ENCODE measurements around the gene MARCO. TPM values are rescaled to one million over a fixed set of nuclear protein-coding genes. Genes with fewer than 3 reads are reported as not detected.

Gene MARCO
- total and polyA plus RNA-seq, 4 donors: 20.3 to 833 (median 163) TPM

- H3K27ac ChIP-seq (ENCODE audit: low read depth in 1 of 2, low read length in 1 of 2): no peak overlapping the region
- no peaks in the 10 kb centered on the region for H3K27me3 ChIP-seq (ENCODE audit: control insufficient read depth in 3 of 3, insufficient read depth in 3 of 3, low read length in 2 of 3)
- no peak overlapping the region for H3K9ac ChIP-seq (ENCODE audit: insufficient read depth in 1 of 2, low read length in 2 of 2)
- H3K36me3 ChIP-seq (ENCODE audit: control insufficient read depth in 4 of 4, insufficient read depth in 4 of 4, low read length in 4 of 4): no peaks in the 10 kb centered on the region
- TF ChIP-seq CTCF (IDR thresholded peaks at IDR 0.05; ENCODE audit: control extremely low read depth, extremely low read depth): no peak
- DNase-seq (no peak), ATAC-seq (ENCODE audit: insufficient read depth, low FRiP score) (no peak)
- no peak overlapping the region for H3K4me3 ChIP-seq
- H3K9me3 ChIP-seq (ENCODE audit: control insufficient read depth in 4 of 4, insufficient read depth in 3 of 4, low read length in 3 of 4): no peaks in the 10 kb centered on the region
- H3K4me1 ChIP-seq (ENCODE audit: control insufficient read depth in 5 of 5, insufficient read depth in 5 of 5, low read length in 5 of 5): no peaks in the 10 kb centered on the region
- WGBS, 2 donors: 94 to 99% methylated on average over 5 of the region's 5 CpGs
These were observed 46.7 kb downstream of the MARCO start for GRCh38 chr2:118988706-118989105.

- Histone ChIP-seq H3K9me3 (ENCODE audit: control insufficient read depth in 4 of 4, insufficient read depth in 3 of 4, low read length in 3 of 4) (no peaks in the 10 kb centered on the region), H3K27ac (ENCODE audit: low read depth in 1 of 2, low read length in 1 of 2) (no peak overlapping the region), H3K4me1 (ENCODE audit: control insufficient read depth in 5 of 5, insufficient read depth in 5 of 5, low read length in 5 of 5) (no peaks in the 10 kb centered on the region), H3K36me3 (ENCODE audit: control insufficient read depth in 4 of 4, insufficient read depth in 4 of 4, low read length in 4 of 4) (no peaks in the 10 kb centered on the region), H3K27me3 (ENCODE audit: control insufficient read depth in 3 of 3, insufficient read depth in 3 of 3, low read length in 2 of 3) (no peaks in the 10 kb centered on the region), H3K9ac (ENCODE audit: insufficient read depth in 1 of 2, low read length in 2 of 2) (no peak overlapping the region), H3K4me3 (no peak overlapping the region)
- 34 to 48% methylated on average over 2 of the region's 2 CpGs for WGBS, 2 donors
- ATAC-seq (ENCODE audit: insufficient read depth, low FRiP score) (no peak), DNase-seq (no peak)
- TF ChIP-seq CTCF (IDR thresholded peaks at IDR 0.05; ENCODE audit: control extremely low read depth, extremely low read depth): no peak
These were observed 47.5 kb downstream of the MARCO start for GRCh38 chr2:118989481-118989880.

GRCh38 chr2:118990757-118991545 lies 49.0 kb downstream of the MARCO start:
- 80 to 86% methylated on average over 10 of the region's 10 CpGs for WGBS, 2 donors
- no peaks in the 10 kb centered on the region for H3K36me3 ChIP-seq (ENCODE audit: control insufficient read depth in 4 of 4, insufficient read depth in 4 of 4, low read length in 4 of 4)
- no peaks in the 10 kb centered on the region for H3K4me1 ChIP-seq (ENCODE audit: control insufficient read depth in 5 of 5, insufficient read depth in 5 of 5, low read length in 5 of 5)
- no peak overlapping the region for H3K4me3 ChIP-seq
- DNase-seq (no peak), ATAC-seq (ENCODE audit: insufficient read depth, low FRiP score) (no peak)
- no peak overlapping the region for H3K27ac ChIP-seq (ENCODE audit: low read depth in 1 of 2, low read length in 1 of 2)
- no peak for TF ChIP-seq CTCF (IDR thresholded peaks at IDR 0.05; ENCODE audit: control extremely low read depth, extremely low read depth)
- no peaks in the 10 kb centered on the region for H3K9me3 ChIP-seq (ENCODE audit: control insufficient read depth in 4 of 4, insufficient read depth in 3 of 4, low read length in 3 of 4)
- no peak overlapping the region for H3K9ac ChIP-seq (ENCODE audit: insufficient read depth in 1 of 2, low read length in 2 of 2)
- no peaks in the 10 kb centered on the region for H3K27me3 ChIP-seq (ENCODE audit: control insufficient read depth in 3 of 3, insufficient read depth in 3 of 3, low read length in 2 of 3)

- 86 to 94% methylated on average over 1 of the region's 1 CpG for WGBS, 2 donors
- DNase-seq: no peak
- no peak overlapping the region for H3K4me3 ChIP-seq
- ATAC-seq (ENCODE audit: insufficient read depth, low FRiP score): no peak
- H3K9ac ChIP-seq (ENCODE audit: insufficient read depth in 1 of 2, low read length in 2 of 2): no peak overlapping the region
- H3K4me1 ChIP-seq (ENCODE audit: control insufficient read depth in 5 of 5, insufficient read depth in 5 of 5, low read length in 5 of 5): no peaks in the 10 kb centered on the region
- TF ChIP-seq CTCF (IDR thresholded peaks at IDR 0.05; ENCODE audit: control extremely low read depth, extremely low read depth): no peak
- H3K27me3 ChIP-seq (ENCODE audit: control insufficient read depth in 3 of 3, insufficient read depth in 3 of 3, low read length in 2 of 3): no peaks in the 10 kb centered on the region
- H3K36me3 ChIP-seq (ENCODE audit: control insufficient read depth in 4 of 4, insufficient read depth in 4 of 4, low read length in 4 of 4): no peaks in the 10 kb centered on the region
- H3K27ac ChIP-seq (ENCODE audit: low read depth in 1 of 2, low read length in 1 of 2): no peak overlapping the region
- H3K9me3 ChIP-seq (ENCODE audit: control insufficient read depth in 4 of 4, insufficient read depth in 3 of 4, low read length in 3 of 4): no peaks in the 10 kb centered on the region
These were observed 49.6 kb downstream of the MARCO start for GRCh38 chr2:118991554-118991953.

All from lung (tissue), 12 donors.